HepG2 (cell line): Measurements from ENCODE around the gene CCNO. TPM values are rescaled to one million over a fixed set of nuclear protein-coding genes. Genes with fewer than 3 reads are reported as not detected.

Source experiments
- AKAP8 ChIP-seq: sonication (generic); formaldehyde crosslinking; IDR thresholded peaks from 2 replicates; pipeline ENCODE4 v1.5.1; 2020; ENCODE audit warnings: mild to moderate bottlenecking, missing genetic modification reagents
- FOXC1 ChIP-seq: sonication (generic); formaldehyde crosslinking; IDR thresholded peaks from 2 replicates; pipeline ENCODE4 v1.8.0; 2022; ENCODE audit warnings: mild to moderate bottlenecking, missing genetic modification reagents, borderline replicate concordance
- HNRNPLL ChIP-seq: fragments of 200-400 bp; formaldehyde crosslinking; IDR thresholded peaks from 2 replicates; pipeline ENCODE4 v1.6.1; 2017; ENCODE audit warnings: mild to moderate bottlenecking, low read depth, low read length; ENCODE audit not compliant: poor library complexity, severe bottlenecking
- KDM2A ChIP-seq: sonication (generic); formaldehyde crosslinking; IDR thresholded peaks from 2 replicates; pipeline ENCODE4 v1.4.0; 2020; ENCODE audit warnings: low read depth, missing genetic modification reagents, borderline replicate concordance
- MTF1 ChIP-seq: sonication (generic); formaldehyde crosslinking; IDR thresholded peaks from 2 replicates; pipeline ENCODE4 v1.5.0; 2020; ENCODE audit warnings: missing genetic modification reagents
- ZNF496 ChIP-seq: sonication (generic); formaldehyde crosslinking; IDR thresholded peaks from 2 replicates; pipeline ENCODE4 v1.8.1; 2023; ENCODE audit warnings: mild to moderate bottlenecking, moderate library complexity, missing genetic modification reagents; ENCODE audit not compliant: insufficient replicate concordance
- ZNF619 ChIP-seq: sonication (generic); formaldehyde crosslinking; IDR thresholded peaks from 2 replicates; pipeline ENCODE4 v1.4.0; 2020; ENCODE audit warnings: mild to moderate bottlenecking, missing genetic modification reagents
- ZNF674 ChIP-seq: sonication (generic); formaldehyde crosslinking; IDR thresholded peaks from 2 replicates; pipeline ENCODE4 v1.5.0; 2020; ENCODE audit warnings: low read depth, mild to moderate bottlenecking, missing genetic modification reagents
- ZNF816 ChIP-seq: sonication (generic); formaldehyde crosslinking; IDR thresholded peaks from 2 replicates; pipeline ENCODE4 v1.8.0; 2022; ENCODE audit warnings: missing genetic modification reagents, mild to moderate bottlenecking, borderline replicate concordance
- polyA plus RNA-seq, 8 experiments: library from polyadenylated mRNA; depleted of rRNA in 3 of 8; stranded (reverse) in 7 of 8; unstranded in 1 of 8; fragments of >200 nt; fragmentation: Illumina TruSeq in 4 of 8; extraction: Trizol in 4 of 8; gene quantifications; 2 replicates each; pipeline versions ENCODE4 v1.2.1 to v1.2.3, GENCODE V29; 2011 to 2016; ENCODE audit warnings: low read depth in 4 of 8, missing spikeins in 1 of 8, mixed read lengths in 1 of 8; ENCODE audit not compliant: insufficient read depth in 1 of 8
- total RNA-seq, 5 experiments: library from RNA; depleted of rRNA; stranded (reverse); fragments of >200 nt; fragmentation: Illumina TruSeq; extraction: Trizol; gene quantifications; 2 replicates each; pipeline ENCODE4 v1.2.3, GENCODE V29; 2016; ENCODE audit warnings: low read depth in 1 of 5
- TF ChIP-seq, protein P1 (sequence below): sonication (generic); formaldehyde crosslinking; IDR thresholded peaks from 2 replicates; pipeline ENCODE4 v1.4.0; 2020; ENCODE audit warnings: missing genetic modification reagents
- TF ChIP-seq, protein P2 (sequence below): sonication (generic); formaldehyde crosslinking; IDR thresholded peaks from 2 replicates; pipeline ENCODE4 v1.5.1; 2020; ENCODE audit warnings: missing genetic modification reagents, mild to moderate bottlenecking, borderline replicate concordance
- TF ChIP-seq, protein P3 (sequence below): IDR thresholded peaks from 2 replicates; pipeline ENCODE4 v1.6.1; 2016; ENCODE audit warnings: low read depth
- TF ChIP-seq, protein P4 (sequence below): sonication (generic); formaldehyde crosslinking; IDR thresholded peaks from 2 replicates; pipeline ENCODE4 v1.9.0; 2022; ENCODE audit warnings: missing genetic modification reagents, mild to moderate bottlenecking, borderline replicate concordance
- TF ChIP-seq, protein P5 (sequence below): IDR thresholded peaks from 2 replicates; pipeline ENCODE4 v1.6.1; 2012; ENCODE audit warnings: low read length, improper control_type of control experiment
- TF ChIP-seq, protein P6 (sequence below): sonication (generic); formaldehyde crosslinking; IDR thresholded peaks from 2 replicates; pipeline ENCODE4 v1.4.0; 2020; ENCODE audit warnings: mild to moderate bottlenecking, missing genetic modification reagents, borderline replicate concordance

The CCNO gene
- total and polyA plus RNA-seq, 2 of the 13 experiments (the other 11 are each of a cell fraction or from before 2014, with no cell fraction given): 0.07 TPM; not detected in 1

DNA sequence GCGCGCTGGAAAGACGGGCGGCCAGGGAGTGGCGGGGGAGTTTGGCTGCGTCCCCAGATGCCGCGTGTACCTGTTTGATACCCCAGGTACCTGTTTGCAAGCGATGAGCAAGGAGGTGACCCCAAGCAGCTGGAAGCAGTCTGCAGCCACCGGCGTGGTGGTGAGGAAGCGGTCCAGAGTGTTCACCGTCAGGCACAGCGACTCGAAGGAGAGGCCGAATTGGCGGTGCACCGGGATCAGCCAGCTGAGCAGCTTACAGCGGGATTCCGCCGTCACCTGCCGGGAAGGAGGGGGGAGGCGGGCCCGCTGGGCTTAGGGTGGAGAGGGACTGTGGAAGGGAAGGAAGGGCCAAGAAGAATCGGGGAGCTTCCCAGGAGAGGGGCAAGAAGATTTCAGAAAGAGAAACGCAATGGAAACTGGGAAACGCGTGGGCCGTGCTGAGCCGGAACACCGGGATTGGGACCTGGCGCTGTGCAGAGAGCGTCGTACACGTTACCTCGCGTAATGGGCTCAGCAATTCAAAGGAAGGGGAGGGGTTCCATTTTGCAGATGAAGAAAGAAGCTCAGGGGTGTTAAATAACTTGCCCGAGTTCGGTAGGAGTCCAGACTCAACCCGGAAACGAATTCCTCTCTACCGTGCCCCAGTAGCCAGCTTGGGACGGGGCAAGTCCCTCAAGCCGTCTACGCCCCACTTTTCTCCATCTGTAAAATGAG is 980 bp downstream of the CCNO start (continued):
- TF ChIP-seq, protein P1, sequence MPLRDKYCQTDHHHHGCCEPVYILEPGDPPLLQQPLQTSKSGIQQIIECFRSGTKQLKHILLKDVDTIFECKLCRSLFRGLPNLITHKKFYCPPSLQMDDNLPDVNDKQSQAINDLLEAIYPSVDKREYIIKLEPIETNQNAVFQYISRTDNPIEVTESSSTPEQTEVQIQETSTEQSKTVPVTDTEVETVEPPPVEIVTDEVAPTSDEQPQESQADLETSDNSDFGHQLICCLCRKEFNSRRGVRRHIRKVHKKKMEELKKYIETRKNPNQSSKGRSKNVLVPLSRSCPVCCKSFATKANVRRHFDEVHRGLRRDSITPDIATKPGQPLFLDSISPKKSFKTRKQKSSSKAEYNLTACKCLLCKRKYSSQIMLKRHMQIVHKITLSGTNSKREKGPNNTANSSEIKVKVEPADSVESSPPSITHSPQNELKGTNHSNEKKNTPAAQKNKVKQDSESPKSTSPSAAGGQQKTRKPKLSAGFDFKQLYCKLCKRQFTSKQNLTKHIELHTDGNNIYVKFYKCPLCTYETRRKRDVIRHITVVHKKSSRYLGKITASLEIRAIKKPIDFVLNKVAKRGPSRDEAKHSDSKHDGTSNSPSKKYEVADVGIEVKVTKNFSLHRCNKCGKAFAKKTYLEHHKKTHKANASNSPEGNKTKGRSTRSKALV (CRISPR knock-in tag): peak; percentile 81; the same call in 1 of the 2 replicates
- TF ChIP-seq ZNF496 (no peak), ZNF619 (CRISPR knock-in tag) (no peak), ZNF674 (CRISPR knock-in tag) (no peak), ZNF816 (no peak), FOXC1 (CRISPR knock-in tag) (0 out of 2 replicates have a peak, but pooled peaks have one; percentile 40), MTF1 (no peak), AKAP8 (CRISPR knock-in tag) (no peak), KDM2A (CRISPR knock-in tag) (peak; percentile 24; the same call in 1 of the 2 replicates), HNRNPLL (peak; percentile 3)
- TF ChIP-seq, protein P2, sequence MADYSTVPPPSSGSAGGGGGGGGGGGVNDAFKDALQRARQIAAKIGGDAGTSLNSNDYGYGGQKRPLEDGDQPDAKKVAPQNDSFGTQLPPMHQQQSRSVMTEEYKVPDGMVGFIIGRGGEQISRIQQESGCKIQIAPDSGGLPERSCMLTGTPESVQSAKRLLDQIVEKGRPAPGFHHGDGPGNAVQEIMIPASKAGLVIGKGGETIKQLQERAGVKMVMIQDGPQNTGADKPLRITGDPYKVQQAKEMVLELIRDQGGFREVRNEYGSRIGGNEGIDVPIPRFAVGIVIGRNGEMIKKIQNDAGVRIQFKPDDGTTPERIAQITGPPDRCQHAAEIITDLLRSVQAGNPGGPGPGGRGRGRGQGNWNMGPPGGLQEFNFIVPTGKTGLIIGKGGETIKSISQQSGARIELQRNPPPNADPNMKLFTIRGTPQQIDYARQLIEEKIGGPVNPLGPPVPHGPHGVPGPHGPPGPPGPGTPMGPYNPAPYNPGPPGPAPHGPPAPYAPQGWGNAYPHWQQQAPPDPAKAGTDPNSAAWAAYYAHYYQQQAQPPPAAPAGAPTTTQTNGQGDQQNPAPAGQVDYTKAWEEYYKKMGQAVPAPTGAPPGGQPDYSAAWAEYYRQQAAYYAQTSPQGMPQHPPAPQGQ (CRISPR knock-in tag): no peak
- TF ChIP-seq, protein P3, sequence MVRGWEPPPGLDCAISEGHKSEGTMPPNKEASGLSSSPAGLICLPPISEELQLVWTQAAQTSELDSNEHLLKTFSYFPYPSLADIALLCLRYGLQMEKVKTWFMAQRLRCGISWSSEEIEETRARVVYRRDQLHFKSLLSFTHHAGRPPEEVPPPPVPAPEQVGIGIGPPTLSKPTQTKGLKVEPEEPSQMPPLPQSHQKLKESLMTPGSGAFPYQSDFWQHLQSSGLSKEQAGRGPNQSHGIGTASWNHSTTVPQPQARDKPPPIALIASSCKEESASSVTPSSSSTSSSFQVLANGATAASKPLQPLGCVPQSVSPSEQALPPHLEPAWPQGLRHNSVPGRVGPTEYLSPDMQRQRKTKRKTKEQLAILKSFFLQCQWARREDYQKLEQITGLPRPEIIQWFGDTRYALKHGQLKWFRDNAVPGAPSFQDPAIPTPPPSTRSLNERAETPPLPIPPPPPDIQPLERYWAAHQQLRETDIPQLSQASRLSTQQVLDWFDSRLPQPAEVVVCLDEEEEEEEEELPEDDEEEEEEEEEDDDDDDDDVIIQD (CRISPR knock-in tag): no peak
- TF ChIP-seq, protein P4, sequence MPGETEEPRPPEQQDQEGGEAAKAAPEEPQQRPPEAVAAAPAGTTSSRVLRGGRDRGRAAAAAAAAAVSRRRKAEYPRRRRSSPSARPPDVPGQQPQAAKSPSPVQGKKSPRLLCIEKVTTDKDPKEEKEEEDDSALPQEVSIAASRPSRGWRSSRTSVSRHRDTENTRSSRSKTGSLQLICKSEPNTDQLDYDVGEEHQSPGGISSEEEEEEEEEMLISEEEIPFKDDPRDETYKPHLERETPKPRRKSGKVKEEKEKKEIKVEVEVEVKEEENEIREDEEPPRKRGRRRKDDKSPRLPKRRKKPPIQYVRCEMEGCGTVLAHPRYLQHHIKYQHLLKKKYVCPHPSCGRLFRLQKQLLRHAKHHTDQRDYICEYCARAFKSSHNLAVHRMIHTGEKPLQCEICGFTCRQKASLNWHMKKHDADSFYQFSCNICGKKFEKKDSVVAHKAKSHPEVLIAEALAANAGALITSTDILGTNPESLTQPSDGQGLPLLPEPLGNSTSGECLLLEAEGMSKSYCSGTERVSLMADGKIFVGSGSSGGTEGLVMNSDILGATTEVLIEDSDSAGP: peak; percentile 25; the same call in 1 of the 2 replicates
- TF ChIP-seq, protein P5, sequence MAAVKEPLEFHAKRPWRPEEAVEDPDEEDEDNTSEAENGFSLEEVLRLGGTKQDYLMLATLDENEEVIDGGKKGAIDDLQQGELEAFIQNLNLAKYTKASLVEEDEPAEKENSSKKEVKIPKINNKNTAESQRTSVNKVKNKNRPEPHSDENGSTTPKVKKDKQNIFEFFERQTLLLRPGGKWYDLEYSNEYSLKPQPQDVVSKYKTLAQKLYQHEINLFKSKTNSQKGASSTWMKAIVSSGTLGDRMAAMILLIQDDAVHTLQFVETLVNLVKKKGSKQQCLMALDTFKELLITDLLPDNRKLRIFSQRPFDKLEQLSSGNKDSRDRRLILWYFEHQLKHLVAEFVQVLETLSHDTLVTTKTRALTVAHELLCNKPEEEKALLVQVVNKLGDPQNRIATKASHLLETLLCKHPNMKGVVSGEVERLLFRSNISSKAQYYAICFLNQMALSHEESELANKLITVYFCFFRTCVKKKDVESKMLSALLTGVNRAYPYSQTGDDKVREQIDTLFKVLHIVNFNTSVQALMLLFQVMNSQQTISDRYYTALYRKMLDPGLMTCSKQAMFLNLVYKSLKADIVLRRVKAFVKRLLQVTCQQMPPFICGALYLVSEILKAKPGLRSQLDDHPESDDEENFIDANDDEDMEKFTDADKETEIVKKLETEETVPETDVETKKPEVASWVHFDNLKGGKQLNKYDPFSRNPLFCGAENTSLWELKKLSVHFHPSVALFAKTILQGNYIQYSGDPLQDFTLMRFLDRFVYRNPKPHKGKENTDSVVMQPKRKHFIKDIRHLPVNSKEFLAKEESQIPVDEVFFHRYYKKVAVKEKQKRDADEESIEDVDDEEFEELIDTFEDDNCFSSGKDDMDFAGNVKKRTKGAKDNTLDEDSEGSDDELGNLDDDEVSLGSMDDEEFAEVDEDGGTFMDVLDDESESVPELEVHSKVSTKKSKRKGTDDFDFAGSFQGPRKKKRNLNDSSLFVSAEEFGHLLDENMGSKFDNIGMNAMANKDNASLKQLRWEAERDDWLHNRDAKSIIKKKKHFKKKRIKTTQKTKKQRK: no peak
- TF ChIP-seq, protein P6, sequence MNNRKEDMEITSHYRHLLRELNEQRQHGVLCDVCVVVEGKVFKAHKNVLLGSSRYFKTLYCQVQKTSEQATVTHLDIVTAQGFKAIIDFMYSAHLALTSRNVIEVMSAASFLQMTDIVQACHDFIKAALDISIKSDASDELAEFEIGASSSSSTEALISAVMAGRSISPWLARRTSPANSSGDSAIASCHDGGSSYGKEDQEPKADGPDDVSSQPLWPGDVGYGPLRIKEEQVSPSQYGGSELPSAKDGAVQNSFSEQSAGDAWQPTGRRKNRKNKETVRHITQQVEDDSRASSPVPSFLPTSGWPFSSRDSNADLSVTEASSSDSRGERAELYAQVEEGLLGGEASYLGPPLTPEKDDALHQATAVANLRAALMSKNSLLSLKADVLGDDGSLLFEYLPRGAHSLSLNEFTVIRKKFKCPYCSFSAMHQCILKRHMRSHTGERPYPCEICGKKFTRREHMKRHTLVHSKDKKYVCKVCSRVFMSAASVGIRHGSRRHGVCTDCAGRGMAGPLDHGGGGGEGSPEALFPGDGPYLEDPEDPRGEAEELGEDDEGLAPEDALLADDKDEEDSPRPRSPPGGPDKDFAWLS (CRISPR knock-in tag): no peak
